Hepatocyte (in vitro differentiated cells): ENCODE measurements around the gene P2RY8. TPM values are rescaled to one million over a fixed set of nuclear protein-coding genes. Genes with fewer than 3 reads are reported as not detected.
"Not testable (repeated sequence)": the region's sequence is repeated elsewhere in the genome, so short reads cannot be mapped to it uniquely, and the experiment has no call there.

Experiments used
- DNase-seq: peaks from one replicate; pipeline ENCODE4 v3.0.0-alpha.2; 2016; ENCODE audit warnings: low spot score
- H2AFZ ChIP-seq: fragments of 200-600 bp; sonication (generic); 2 replicates; pipeline ENCODE4 v1.6.0; 2016; ENCODE audit warnings: antibody characterized with exemption, mild to moderate bottlenecking
- H3K27ac ChIP-seq: fragments of 200-600 bp; sonication (generic); 2 replicates; pipeline ENCODE4 v1.5.1; 2016; ENCODE audit warnings: mild to moderate bottlenecking
- H3K27me3 ChIP-seq: fragments of 200-600 bp; sonication (generic); 2 replicates; pipeline ENCODE4 v1.6.1; 2016
- H3K36me3 ChIP-seq: fragments of 200-600 bp; sonication (generic); replicated peaks from 2 replicates; pipeline ENCODE4 v1.5.1; 2016; ENCODE audit warnings: low read depth; ENCODE audit not compliant: insufficient read depth
- H3K4me1 ChIP-seq: fragments of 200-600 bp; sonication (generic); 2 replicates; pipeline ENCODE4 v1.5.1; 2016; ENCODE audit warnings: mild to moderate bottlenecking, moderate library complexity; ENCODE audit not compliant: insufficient read depth
- H3K4me2 ChIP-seq: fragments of 200-600 bp; sonication (generic); 2 replicates; pipeline ENCODE4 v1.6.0; 2016
- H3K4me3 ChIP-seq: fragments of 200-600 bp; sonication (generic); 2 replicates; pipeline ENCODE4 v1.5.1; 2016; ENCODE audit warnings: mild to moderate bottlenecking
- H3K79me2 ChIP-seq: fragments of 200-600 bp; sonication (generic); 2 replicates; pipeline ENCODE4 v1.6.0; 2017; ENCODE audit warnings: mild to moderate bottlenecking
- H3K9me2 ChIP-seq: fragments of 200-600 bp; sonication (generic); replicated peaks from 2 replicates; pipeline ENCODE4 v1.6.0; 2017; ENCODE audit warnings: mild to moderate bottlenecking; ENCODE audit not compliant: insufficient read depth
- H3K9me3 ChIP-seq: fragments of 200-600 bp; sonication (generic); 2 replicates; pipeline ENCODE4 v1.5.1; 2016; ENCODE audit warnings: low read depth, mild to moderate bottlenecking
- H4K20me1 ChIP-seq: fragments of 200-600 bp; sonication (generic); 2 replicates; pipeline ENCODE4 v1.6.0; 2016; ENCODE audit warnings: mild to moderate bottlenecking; ENCODE audit not compliant: insufficient read depth, poor library complexity, severe bottlenecking
- CTCF ChIP-seq: fragments of 200-600 bp; sonication (generic); IDR thresholded peaks from 2 replicates; pipeline ENCODE4 v1.5.1; 2016; ENCODE audit warnings: antibody characterized with exemption, mild to moderate bottlenecking; ENCODE audit not compliant: poor library complexity
- EZH2 ChIP-seq: fragments of 200-600 bp; sonication (generic); IDR thresholded peaks from 2 replicates; pipeline ENCODE4 v1.6.1; 2016; ENCODE audit warnings: antibody characterized with exemption, mild to moderate bottlenecking, borderline replicate concordance
- EZH2phosphoT487 ChIP-seq: fragments of 200-600 bp; sonication (generic); IDR thresholded peaks from one replicate; pipeline ENCODE4 v1.6.1; 2018; ENCODE audit warnings: antibody characterized with exemption, mild to moderate bottlenecking, low read depth, moderate library complexity; ENCODE audit not compliant: unreplicated experiment, severe bottlenecking
- WGBS: methylation state at CpG from one replicate; pipeline ENCODE4 v1.1.6; 2016; ENCODE audit warnings: low lambda C conversion rate; ENCODE audit errors: missing lambda C conversion rate; 5-methylcytosine and 5-hydroxymethylcytosine counted together
- polyA plus RNA-seq: library from polyadenylated mRNA; unstranded; fragments of >200 nt; fragmentation: Nextera tagmentation; extraction: Ambion mirVana; gene quantifications from 2 replicates; pipeline ENCODE4 v1.2.1, GENCODE V29; 2016
- total RNA-seq: library from RNA; depleted of rRNA; stranded (reverse); fragments of >200 nt; gene quantifications from 2 replicates; pipeline ENCODE4 v1.2.3, GENCODE V29; 2014

Gene P2RY8
- total and polyA plus RNA-seq, 2 experiments from 2014 or later = 0.07 to 0.54 TPM

GRCh38 chrX:1561164-1561563, 24.2 kb upstream of the P2RY8 start:
- Histone ChIP-seq H3K4me1 (no peaks in the 10 kb centered on the region), H2AFZ (no peak overlapping the region), H3K27me3 (no peaks in the 10 kb centered on the region), H3K4me3 (no peak overlapping the region), H3K9me2 (no peaks in the 10 kb centered on the region), H3K36me3 (no peaks in the 10 kb centered on the region), H3K4me2 (no peak overlapping the region), H4K20me1 (no peaks in the 10 kb centered on the region), H3K79me2 (no peaks in the 10 kb centered on the region), H3K27ac (no peak overlapping the region), H3K9me3 (no peaks in the 10 kb centered on the region)
- no CpG with 5 or more reads among the region's 2 CpGs for WGBS
- DNase-seq = no peak
- no peak for TF ChIP-seq EZH2phosphoT487
- TF ChIP-seq CTCF = no peak
- no peak for TF ChIP-seq EZH2

- no peak for TF ChIP-seq EZH2phosphoT487
- no peak for TF ChIP-seq EZH2
- no peak for TF ChIP-seq CTCF
- no peak overlapping the region for H3K27ac ChIP-seq
- WGBS = 94% methylated on average over 13 of the region's 13 CpGs
- no peaks in the 10 kb centered on the region for H3K27me3 ChIP-seq
- no peaks in the 10 kb centered on the region for H4K20me1 ChIP-seq
- H3K4me2 ChIP-seq = no peak overlapping the region
- H3K9me2 ChIP-seq = no peaks in the 10 kb centered on the region
- H3K4me1 ChIP-seq = no peaks in the 10 kb centered on the region
- no peaks in the 10 kb centered on the region for H3K9me3 ChIP-seq
- H3K79me2 ChIP-seq = no peaks in the 10 kb centered on the region
- DNase-seq = no peak
- no peak overlapping the region for H3K4me3 ChIP-seq
- H3K36me3 ChIP-seq = no peaks in the 10 kb centered on the region
- no peak overlapping the region for H2AFZ ChIP-seq
These were observed 21.9 kb upstream of the P2RY8 start for GRCh38 chrX:1558761-1559468.

- not testable (repeated sequence) for H3K4me3 ChIP-seq, H3K9me3 ChIP-seq, H4K20me1 ChIP-seq, H3K36me3 ChIP-seq, H3K27ac ChIP-seq, H3K79me2 ChIP-seq, DNase-seq, H3K4me2 ChIP-seq, H3K4me1 ChIP-seq, H2AFZ ChIP-seq, H3K9me2 ChIP-seq, H3K27me3 ChIP-seq
These were observed 20.5 kb upstream of the P2RY8 start for GRCh38 chrX:1557442-1557841.

- no peaks in the 10 kb centered on the region for H3K4me1 ChIP-seq
- no peaks in the 10 kb centered on the region for H4K20me1 ChIP-seq
- H3K9me2 ChIP-seq = no peaks in the 10 kb centered on the region
- H3K36me3 ChIP-seq = no peaks in the 10 kb centered on the region
- H3K9me3 ChIP-seq = no peaks in the 10 kb centered on the region
- H2AFZ ChIP-seq = no peak overlapping the region
- WGBS = 89% methylated on average over 6 of the region's 6 CpGs
- TF ChIP-seq EZH2phosphoT487 (no peak), EZH2 (no peak), CTCF (no peak)
- no peaks in the 10 kb centered on the region for H3K27me3 ChIP-seq
- H3K79me2 ChIP-seq = no peaks in the 10 kb centered on the region
- no peak for DNase-seq
- H3K27ac ChIP-seq = no peak overlapping the region
- no peak overlapping the region for H3K4me2 ChIP-seq
- no peak overlapping the region for H3K4me3 ChIP-seq
These were observed 18.4 kb upstream of the P2RY8 start for GRCh38 chrX:1555370-1555769.
